ENCODE results near the gene ITGA3. TPM values are rescaled to one million over a fixed set of nuclear protein-coding genes. Genes with fewer than 3 reads are reported as not detected.

The ITGA3 gene
- total and polyA plus RNA-seq, 10 donors = 5.5 to 52.3 (median 32.8) TPM

- no peaks in the 10 kb centered on the region for H3K9me3 ChIP-seq
- H3K27me3 ChIP-seq (replicated peaks in 1 of 7) = no peaks in the 10 kb centered on the region
- H3K4me1 ChIP-seq = no peaks in the 10 kb centered on the region
- no peak overlapping the region for H3K4me3 ChIP-seq
- DNase-seq = no peak
- peaks cover 0 to 67% (median 15%) of the 10 kb centered on the region in 6 donors for H3K36me3 ChIP-seq
- 73 to 86% (median 82%) methylated on average over 7 of the region's 7 CpGs for WGBS, 5 donors
- H3K27ac ChIP-seq = peak overlapping the region in 2 of 8 donors; percentile 15 to 46
- intact Hi-C loops (cut with DNase I; ENCODE audit: low total_unique reads) = no loop called here
- TF ChIP-seq POLR2A (IDR thresholded peaks at IDR 0.05) (no peak), CTCF (IDR thresholded peaks at IDR 0.05 in 8 of 11, conservative IDR thresholded peaks at IDR 0.05 in 3 of 11) (no peak), POLR2AphosphoS5 (IDR thresholded peaks at IDR 0.05) (no peak)
Measured at GRCh38 chr17:50080827-50081226, 24.9 kb downstream of the ITGA3 start.

- H3K4me3 ChIP-seq = no peak overlapping the region
- H3K27ac ChIP-seq = peak overlapping the region in 1 of 8 donors; percentile 32
- WGBS, 5 donors = 78 to 86% (median 83%) methylated on average over 5 of the region's 5 CpGs
- no peak for TF ChIP-seq POLR2AphosphoS5 (IDR thresholded peaks at IDR 0.05)
- no peak for TF ChIP-seq CTCF (IDR thresholded peaks at IDR 0.05 in 8 of 11, conservative IDR thresholded peaks at IDR 0.05 in 3 of 11)
- no peak for TF ChIP-seq POLR2A (IDR thresholded peaks at IDR 0.05)
- intact Hi-C loops (cut with DNase I; ENCODE audit: low total_unique reads) = no loop called here
- no peak for DNase-seq
- H3K9me3 ChIP-seq = no peaks in the 10 kb centered on the region
- no peaks in the 10 kb centered on the region for H3K27me3 ChIP-seq (replicated peaks in 1 of 7)
- no peaks in the 10 kb centered on the region for H3K4me1 ChIP-seq
- peaks cover 0 to 58% (median 14%) of the 10 kb centered on the region in 6 donors for H3K36me3 ChIP-seq
Measured at GRCh38 chr17:50081757-50082156, 25.8 kb downstream of the ITGA3 start.

- no peak overlapping the region for H3K27ac ChIP-seq
- intact Hi-C loops (cut with DNase I; ENCODE audit: low total_unique reads) = loop anchor here (2.0 kb wide), 1 partner anchor 61 kb away; no protein-coding TSS in a partner anchor
- peak; percentile 91 for DNase-seq
Measured at GRCh38 chr17:50087246-50087911, 31.5 kb downstream of the ITGA3 start.

More at GRCh38 chr17:50087246-50087911, 31.5 kb downstream of the ITGA3 start:
- WGBS, 5 donors = 25 to 52% (median 42%) methylated on average over 9 to 10 of the region's 10 CpGs
- Histone ChIP-seq H3K36me3 (peaks cover 0 to 30% (median 12%) of the 10 kb centered on the region in 6 donors), H3K9me3 (no peaks in the 10 kb centered on the region), H3K4me1 (peaks cover 0 to 4% (median 0%) of the 10 kb centered on the region in 6 donors), H3K4me3 (no peak overlapping the region), H3K27me3 (replicated peaks in 1 of 7) (no peaks in the 10 kb centered on the region)
- TF ChIP-seq CTCF (IDR thresholded peaks at IDR 0.05 in 8 of 11, conservative IDR thresholded peaks at IDR 0.05 in 3 of 11) (peak; percentile 93 to 98 (median 96)), POLR2A (IDR thresholded peaks at IDR 0.05) (no peak), POLR2AphosphoS5 (IDR thresholded peaks at IDR 0.05) (peak in 2 of 3 donors; percentile 11 to 33)

Measured in spleen (tissue), 11 donors.